ENCODE results near the gene SMYD3. TPM values are rescaled to one million over a fixed set of nuclear protein-coding genes. Genes with fewer than 3 reads are reported as not detected.

SMYD3 gene
- total RNA-seq, 1 donor from 2014 or later, result 20.8 TPM

DNA sequence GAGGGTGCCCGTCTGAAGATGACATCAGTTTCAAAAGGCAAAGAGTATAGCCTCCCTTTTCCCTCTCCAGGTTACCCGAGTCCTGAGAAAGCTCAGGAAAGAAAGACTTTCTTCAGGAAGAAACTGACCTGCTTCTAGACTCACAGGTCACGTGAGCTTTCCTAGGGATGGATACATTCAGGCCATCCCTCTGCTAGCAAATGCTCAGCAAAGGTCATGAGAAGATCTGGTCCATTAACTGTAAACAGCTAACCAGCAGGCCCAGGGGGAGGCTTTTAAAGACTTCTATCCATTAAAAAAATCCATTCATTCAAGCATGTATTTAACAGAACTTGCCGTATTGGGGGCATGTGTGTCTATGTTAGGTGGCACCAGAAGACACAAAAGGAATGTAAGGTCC is 746.8 kb downstream of the SMYD3 start:
- DNase-seq (no peak), ATAC-seq (ENCODE audit: low read depth) (no peak)
- Mint-ChIP-seq H3K4me1 (no peaks in the 10 kb centered on the region), H3K27me3 (no peaks in the 10 kb centered on the region), H3K9me3 (peaks cover 15% of the 10 kb centered on the region), H3K36me3 (ENCODE audit: low read depth) (peaks cover 21% of the 10 kb centered on the region), H3K27ac (no peak overlapping the region), H3K4me3 (no peak overlapping the region)
- ChIA-PET POLR2A (no interaction called here), CTCF (no interaction called here)
- intact Hi-C loops (cut with micrococcal nuclease), result no loop called here
- TF ChIP-seq, protein P1, sequence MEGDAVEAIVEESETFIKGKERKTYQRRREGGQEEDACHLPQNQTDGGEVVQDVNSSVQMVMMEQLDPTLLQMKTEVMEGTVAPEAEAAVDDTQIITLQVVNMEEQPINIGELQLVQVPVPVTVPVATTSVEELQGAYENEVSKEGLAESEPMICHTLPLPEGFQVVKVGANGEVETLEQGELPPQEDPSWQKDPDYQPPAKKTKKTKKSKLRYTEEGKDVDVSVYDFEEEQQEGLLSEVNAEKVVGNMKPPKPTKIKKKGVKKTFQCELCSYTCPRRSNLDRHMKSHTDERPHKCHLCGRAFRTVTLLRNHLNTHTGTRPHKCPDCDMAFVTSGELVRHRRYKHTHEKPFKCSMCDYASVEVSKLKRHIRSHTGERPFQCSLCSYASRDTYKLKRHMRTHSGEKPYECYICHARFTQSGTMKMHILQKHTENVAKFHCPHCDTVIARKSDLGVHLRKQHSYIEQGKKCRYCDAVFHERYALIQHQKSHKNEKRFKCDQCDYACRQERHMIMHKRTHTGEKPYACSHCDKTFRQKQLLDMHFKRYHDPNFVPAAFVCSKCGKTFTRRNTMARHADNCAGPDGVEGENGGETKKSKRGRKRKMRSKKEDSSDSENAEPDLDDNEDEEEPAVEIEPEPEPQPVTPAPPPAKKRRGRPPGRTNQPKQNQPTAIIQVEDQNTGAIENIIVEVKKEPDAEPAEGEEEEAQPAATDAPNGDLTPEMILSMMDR (IDR thresholded peaks at IDR 0.05), result no peak

DNA sequence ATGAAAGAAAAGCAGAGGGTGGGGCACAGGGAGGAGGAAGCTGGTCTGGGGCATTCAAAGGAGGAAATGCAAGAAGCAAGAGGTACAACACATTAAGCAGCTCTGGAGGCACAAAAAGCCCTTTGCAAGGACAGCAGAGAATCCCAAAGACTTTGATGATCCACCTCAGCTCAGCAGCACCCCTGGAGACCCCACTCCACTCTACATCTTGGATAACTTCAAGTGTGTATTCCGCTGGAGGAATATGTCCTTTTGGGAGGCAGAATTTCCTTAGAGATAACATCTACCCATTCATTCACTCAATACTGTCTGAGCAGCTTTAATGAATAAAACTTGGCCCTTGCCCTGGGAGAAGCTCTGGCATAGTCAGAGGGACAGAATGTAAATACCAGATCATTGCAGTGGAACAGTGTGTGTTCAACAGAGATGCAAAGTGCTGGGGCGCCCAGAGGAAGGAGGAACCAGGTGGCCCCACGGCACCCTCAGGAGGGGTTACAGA is 752.6 kb downstream of the SMYD3 start:
- TF ChIP-seq, protein P1 (IDR thresholded peaks at IDR 0.05), result no peak
- H3K27ac Mint-ChIP-seq, result no peak overlapping the region
- ATAC-seq (ENCODE audit: low read depth) (no peak), DNase-seq (no peak)
- H3K9me3 Mint-ChIP-seq, result peaks cover 18% of the 10 kb centered on the region
- CTCF ChIA-PET, result no interaction called here
- peaks cover 19% of the 10 kb centered on the region for H3K36me3 Mint-ChIP-seq (ENCODE audit: low read depth)
- H3K27me3 Mint-ChIP-seq, result no peaks in the 10 kb centered on the region
- POLR2A ChIA-PET, result no interaction called here
- intact Hi-C loops (cut with micrococcal nuclease), result no loop called here
- H3K4me1 Mint-ChIP-seq, result peaks cover 8% of the 10 kb centered on the region
- peak overlapping the region; percentile 21 for H3K4me3 Mint-ChIP-seq

DNA sequence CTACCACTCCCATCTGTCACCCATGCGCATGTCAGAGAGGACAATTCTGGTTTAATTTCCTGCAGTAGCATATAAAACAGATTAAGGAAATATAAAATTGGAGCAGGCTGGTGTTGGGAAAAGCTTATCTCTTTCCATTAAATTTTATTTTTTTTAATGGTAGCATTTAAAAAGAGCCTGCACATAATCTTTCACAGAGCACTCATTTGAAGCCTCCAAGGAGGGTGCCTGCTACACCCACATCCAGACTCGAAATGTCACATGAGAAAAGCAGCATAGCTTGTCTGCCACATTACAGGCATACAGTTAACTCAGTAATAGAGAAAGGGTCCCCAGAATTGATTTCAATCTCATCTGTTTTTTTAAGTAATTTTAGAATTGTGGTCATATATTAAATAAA is 753.3 kb downstream of the SMYD3 start:
- TF ChIP-seq, protein P1 (IDR thresholded peaks at IDR 0.05), result no peak
- Mint-ChIP-seq H3K4me3 (no peak overlapping the region), H3K4me1 (peaks cover 8% of the 10 kb centered on the region), H3K36me3 (ENCODE audit: low read depth) (peaks cover 20% of the 10 kb centered on the region), H3K27me3 (no peaks in the 10 kb centered on the region), H3K9me3 (peaks cover 18% of the 10 kb centered on the region), H3K27ac (no peak overlapping the region)
- intact Hi-C loops (cut with micrococcal nuclease), result no loop called here
- ChIA-PET CTCF (no interaction called here), POLR2A (no interaction called here)
- ATAC-seq (ENCODE audit: low read depth) (no peak), DNase-seq (no peak)

DNA sequence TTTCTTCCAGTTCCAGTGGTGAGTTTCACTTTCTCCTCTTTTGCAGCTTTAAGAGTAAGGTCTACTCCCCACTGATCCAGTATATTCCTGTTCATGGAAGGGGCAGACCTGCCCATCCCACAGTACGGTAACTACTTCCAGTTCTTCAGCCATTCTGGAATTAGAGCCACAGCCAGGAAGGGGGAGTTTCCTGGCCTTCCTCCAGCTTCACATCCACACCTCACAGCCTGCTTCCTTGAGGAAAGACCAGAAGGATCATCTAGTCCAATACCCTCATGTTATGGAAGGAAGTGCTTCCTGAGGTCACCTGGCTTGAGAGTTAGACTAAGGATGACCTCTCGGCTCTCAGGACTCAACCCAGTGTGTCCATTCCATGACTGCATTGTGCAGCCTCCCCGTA is 754.5 kb downstream of the SMYD3 start:
- Mint-ChIP-seq H3K4me1 (peaks cover 8% of the 10 kb centered on the region), H3K4me3 (no peak overlapping the region), H3K36me3 (ENCODE audit: low read depth) (peaks cover 24% of the 10 kb centered on the region), H3K9me3 (peaks cover 14% of the 10 kb centered on the region), H3K27ac (no peak overlapping the region), H3K27me3 (no peaks in the 10 kb centered on the region)
- TF ChIP-seq, protein P1 (IDR thresholded peaks at IDR 0.05), result no peak
- DNase-seq, result no peak
- intact Hi-C loops (cut with micrococcal nuclease), result no loop called here
- ATAC-seq (ENCODE audit: low read depth), result no peak
- ChIA-PET POLR2A (no interaction called here), CTCF (no interaction called here)

DNA sequence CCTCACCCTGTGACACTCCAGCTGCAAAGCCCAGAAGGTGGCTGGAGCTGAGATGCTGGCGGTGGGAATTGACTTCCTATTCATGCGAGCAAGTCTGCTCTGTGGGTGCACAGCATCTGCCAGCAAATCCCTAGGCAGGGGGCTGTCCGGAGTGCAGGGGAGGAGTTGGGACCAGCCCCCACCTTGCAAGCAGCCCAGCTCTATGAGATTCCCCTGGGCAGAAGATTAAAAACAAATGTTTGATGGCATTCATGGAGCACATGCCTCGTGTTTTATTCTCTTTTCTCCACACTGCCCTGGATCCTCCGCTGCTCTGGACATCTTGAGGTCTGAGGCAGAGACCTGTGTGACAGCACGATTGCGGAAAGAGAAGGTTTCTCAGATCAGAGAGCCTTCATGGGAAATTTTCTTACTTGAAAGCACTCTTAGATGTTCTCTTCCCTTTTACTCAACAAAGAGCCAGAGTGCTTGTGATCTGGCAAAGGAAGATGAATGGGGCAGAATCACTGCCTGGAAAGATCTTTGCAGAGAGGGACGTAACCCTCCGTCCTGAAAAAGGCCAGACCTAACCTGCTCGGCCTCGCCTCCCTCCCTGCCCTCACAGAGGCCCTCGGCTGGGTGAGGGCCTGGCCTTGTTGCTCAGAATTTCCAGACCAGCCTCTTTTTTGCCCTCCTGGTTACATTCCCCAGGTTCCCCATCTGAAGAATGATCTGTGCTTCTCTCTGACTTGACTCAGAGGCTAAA is 755.2 kb downstream of the SMYD3 start:
- Mint-ChIP-seq H3K27me3 (no peaks in the 10 kb centered on the region), H3K4me1 (peaks cover 8% of the 10 kb centered on the region), H3K36me3 (ENCODE audit: low read depth) (peaks cover 31% of the 10 kb centered on the region), H3K9me3 (peaks cover 13% of the 10 kb centered on the region), H3K27ac (no peak overlapping the region), H3K4me3 (no peak overlapping the region)
- POLR2A ChIA-PET, result no interaction called here
- CTCF ChIA-PET, result no interaction called here
- DNase-seq, result no peak
- intact Hi-C loops (cut with micrococcal nuclease), result no loop called here
- TF ChIP-seq, protein P1 (IDR thresholded peaks at IDR 0.05), result no peak
- no peak for ATAC-seq (ENCODE audit: low read depth)
